T-helper 17 cell (primary cell): Measurements from ENCODE around the gene HS6ST3. TPM values are rescaled to one million over a fixed set of nuclear protein-coding genes. Genes with fewer than 3 reads are reported as not detected.
"Not testable (repeated sequence)": the region's sequence is repeated elsewhere in the genome, so short reads cannot be mapped to it uniquely, and the experiment has no call there.

Source experiments
- ATAC-seq: fragments of 150-1000 bp; cut with Tn5 transposase; 2 replicates; pipeline ENCODE4 v1.10.0; 2021; ENCODE audit warnings: mild to moderate bottlenecking, moderate library complexity
- DNase-seq, 3 donors: peaks; one replicate each; pipeline versions ENCODE4 v3.0.0 to v3.0.0-alpha.2; 2020 to 2021
- H3K9me3 ChIP-seq: one replicate; pipeline ENCODE4 v1.7.0; 2013; ENCODE audit warnings: low read length, mild to moderate bottlenecking; ENCODE audit not compliant: control insufficient read depth, poor library complexity, severe bottlenecking
- H3K27ac Mint-ChIP-seq: one replicate; pipeline ENCODE4 v1.8.0; 2022; ENCODE audit warnings: mild to moderate bottlenecking, moderate library complexity, mixed read lengths
- H3K27me3 Mint-ChIP-seq: one replicate; pipeline ENCODE4 v1.8.0; 2022; ENCODE audit warnings: mixed read lengths
- H3K36me3 Mint-ChIP-seq: one replicate; pipeline ENCODE4 v1.8.0; 2022; ENCODE audit warnings: low read depth, mixed read lengths
- H3K4me1 Mint-ChIP-seq: one replicate; pipeline ENCODE4 v1.8.0; 2022; ENCODE audit warnings: mild to moderate bottlenecking, mixed read lengths
- H3K4me3 Mint-ChIP-seq: one replicate; pipeline ENCODE4 v1.8.0; 2022; ENCODE audit warnings: mild to moderate bottlenecking, moderate library complexity, mixed read lengths
- total RNA-seq, 4 donors: library from RNA in 2 of 4; stranded (reverse) in 2 of 4; gene quantifications; one replicate each; pipeline ENCODE4 v1.2.3 and lab custom pipeline; 2022 to 2026

HS6ST3 gene
- total RNA-seq, 2 donors from 2014 or later = not detected

GRCh38 chr13:96109125-96109524, 19.2 kb downstream of the HS6ST3 start:
- no peak for ATAC-seq
- Mint-ChIP-seq H3K4me3 (no peak overlapping the region), H3K27ac (no peak overlapping the region), H3K4me1 (no peaks in the 10 kb centered on the region), H3K27me3 (no peaks in the 10 kb centered on the region), H3K36me3 (no peaks in the 10 kb centered on the region)
- no peak for DNase-seq
- no peaks in the 10 kb centered on the region for H3K9me3 ChIP-seq

- H3K4me1 Mint-ChIP-seq = no peaks in the 10 kb centered on the region
- H3K27me3 Mint-ChIP-seq = no peaks in the 10 kb centered on the region
- ATAC-seq (no peak), DNase-seq (no peak)
- H3K27ac Mint-ChIP-seq = no peak overlapping the region
- H3K36me3 Mint-ChIP-seq = no peaks in the 10 kb centered on the region
- H3K4me3 Mint-ChIP-seq = no peak overlapping the region
- H3K9me3 ChIP-seq = no peaks in the 10 kb centered on the region
These were observed 23.0 kb downstream of the HS6ST3 start for GRCh38 chr13:96112936-96113335.

GRCh38 chr13:96115368-96115767, 25.5 kb downstream of the HS6ST3 start:
- H3K27ac Mint-ChIP-seq, ATAC-seq, H3K9me3 ChIP-seq, H3K27me3 Mint-ChIP-seq, H3K4me3 Mint-ChIP-seq, H3K36me3 Mint-ChIP-seq, DNase-seq, H3K4me1 Mint-ChIP-seq: not testable (repeated sequence)

GRCh38 chr13:96119921-96120320, 30.0 kb downstream of the HS6ST3 start:
- Mint-ChIP-seq H3K4me3 (no peak overlapping the region), H3K27ac (no peak overlapping the region), H3K4me1 (no peaks in the 10 kb centered on the region), H3K27me3 (no peaks in the 10 kb centered on the region), H3K36me3 (no peaks in the 10 kb centered on the region)
- no peaks in the 10 kb centered on the region for H3K9me3 ChIP-seq
- DNase-seq (no peak), ATAC-seq (no peak)

GRCh38 chr13:96130818-96131340, 41.0 kb downstream of the HS6ST3 start:
- Mint-ChIP-seq H3K4me3 (no peak overlapping the region), H3K36me3 (no peaks in the 10 kb centered on the region), H3K27me3 (no peaks in the 10 kb centered on the region), H3K4me1 (no peaks in the 10 kb centered on the region), H3K27ac (no peak overlapping the region)
- ATAC-seq (no peak), DNase-seq (no peak)
- no peaks in the 10 kb centered on the region for H3K9me3 ChIP-seq

- Mint-ChIP-seq H3K36me3 (no peaks in the 10 kb centered on the region), H3K27ac (no peak overlapping the region), H3K4me3 (no peak overlapping the region), H3K27me3 (no peaks in the 10 kb centered on the region), H3K4me1 (no peaks in the 10 kb centered on the region)
- DNase-seq (no peak), ATAC-seq (no peak)
- peaks cover 2% of the 10 kb centered on the region for H3K9me3 ChIP-seq
These were observed 51.1 kb downstream of the HS6ST3 start for GRCh38 chr13:96141032-96141431.

GRCh38 chr13:96159725-96160124, 69.8 kb downstream of the HS6ST3 start:
- Mint-ChIP-seq H3K27me3 (no peaks in the 10 kb centered on the region), H3K4me3 (no peak overlapping the region), H3K36me3 (no peaks in the 10 kb centered on the region), H3K27ac (no peak overlapping the region), H3K4me1 (no peaks in the 10 kb centered on the region)
- no peak for ATAC-seq
- H3K9me3 ChIP-seq = no peaks in the 10 kb centered on the region
- DNase-seq = no peak

GRCh38 chr13:96161141-96161540, 71.2 kb downstream of the HS6ST3 start:
- no peak for DNase-seq
- ATAC-seq = no peak
- no peaks in the 10 kb centered on the region for H3K9me3 ChIP-seq
- Mint-ChIP-seq H3K27ac (no peak overlapping the region), H3K36me3 (no peaks in the 10 kb centered on the region), H3K4me1 (no peaks in the 10 kb centered on the region), H3K4me3 (no peak overlapping the region), H3K27me3 (no peaks in the 10 kb centered on the region)

GRCh38 chr13:96165840-96166239, 75.9 kb downstream of the HS6ST3 start:
- no peaks in the 10 kb centered on the region for H3K27me3 Mint-ChIP-seq
- H3K36me3 Mint-ChIP-seq = no peaks in the 10 kb centered on the region
- H3K27ac Mint-ChIP-seq = no peak overlapping the region
- no peak overlapping the region for H3K4me3 Mint-ChIP-seq
- DNase-seq (no peak), ATAC-seq (no peak)
- no peaks in the 10 kb centered on the region for H3K4me1 Mint-ChIP-seq
- H3K9me3 ChIP-seq = no peaks in the 10 kb centered on the region

- Mint-ChIP-seq H3K27ac (no peak overlapping the region), H3K4me1 (no peaks in the 10 kb centered on the region), H3K4me3 (no peak overlapping the region), H3K27me3 (no peaks in the 10 kb centered on the region), H3K36me3 (no peaks in the 10 kb centered on the region)
- no peaks in the 10 kb centered on the region for H3K9me3 ChIP-seq
- no peak for DNase-seq
- ATAC-seq = no peak
These were observed 82.2 kb downstream of the HS6ST3 start for GRCh38 chr13:96172066-96172465.

- Mint-ChIP-seq H3K4me1 (no peaks in the 10 kb centered on the region), H3K27ac (no peak overlapping the region), H3K4me3 (no peak overlapping the region), H3K27me3 (no peaks in the 10 kb centered on the region), H3K36me3 (no peaks in the 10 kb centered on the region)
- DNase-seq (no peak), ATAC-seq (no peak)
- no peaks in the 10 kb centered on the region for H3K9me3 ChIP-seq
These were observed 88.9 kb downstream of the HS6ST3 start for GRCh38 chr13:96178759-96179158.

- no peaks in the 10 kb centered on the region for H3K9me3 ChIP-seq
- no peak overlapping the region for H3K4me3 Mint-ChIP-seq
- H3K4me1 Mint-ChIP-seq = no peaks in the 10 kb centered on the region
- ATAC-seq (no peak), DNase-seq (no peak)
- no peak overlapping the region for H3K27ac Mint-ChIP-seq
- no peaks in the 10 kb centered on the region for H3K27me3 Mint-ChIP-seq
- peaks cover under 1% of the 10 kb centered on the region for H3K36me3 Mint-ChIP-seq
These were observed 89.4 kb downstream of the HS6ST3 start for GRCh38 chr13:96179309-96179708.

- Mint-ChIP-seq H3K27me3 (no peaks in the 10 kb centered on the region), H3K4me3 (no peak overlapping the region), H3K36me3 (peaks cover 2% of the 10 kb centered on the region), H3K27ac (no peak overlapping the region), H3K4me1 (no peaks in the 10 kb centered on the region)
- no peak for DNase-seq
- ATAC-seq = no peak
- no peaks in the 10 kb centered on the region for H3K9me3 ChIP-seq
These were observed 92.0 kb downstream of the HS6ST3 start for GRCh38 chr13:96181911-96182310.

- ATAC-seq = no peak
- Mint-ChIP-seq H3K27ac (no peak overlapping the region), H3K27me3 (no peaks in the 10 kb centered on the region), H3K4me1 (no peaks in the 10 kb centered on the region), H3K4me3 (no peak overlapping the region), H3K36me3 (peaks cover 2% of the 10 kb centered on the region)
- DNase-seq = no peak
- H3K9me3 ChIP-seq = no peaks in the 10 kb centered on the region
These were observed 95.9 kb downstream of the HS6ST3 start for GRCh38 chr13:96185818-96186217.
